ENCODE results near the gene NAGLU. TPM values are rescaled to one million over a fixed set of nuclear protein-coding genes. Genes with fewer than 3 reads are reported as not detected.

NAGLU gene
- total RNA-seq, 2 experiments from 2014 or later: 15.0 to 17.6 TPM

DNA sequence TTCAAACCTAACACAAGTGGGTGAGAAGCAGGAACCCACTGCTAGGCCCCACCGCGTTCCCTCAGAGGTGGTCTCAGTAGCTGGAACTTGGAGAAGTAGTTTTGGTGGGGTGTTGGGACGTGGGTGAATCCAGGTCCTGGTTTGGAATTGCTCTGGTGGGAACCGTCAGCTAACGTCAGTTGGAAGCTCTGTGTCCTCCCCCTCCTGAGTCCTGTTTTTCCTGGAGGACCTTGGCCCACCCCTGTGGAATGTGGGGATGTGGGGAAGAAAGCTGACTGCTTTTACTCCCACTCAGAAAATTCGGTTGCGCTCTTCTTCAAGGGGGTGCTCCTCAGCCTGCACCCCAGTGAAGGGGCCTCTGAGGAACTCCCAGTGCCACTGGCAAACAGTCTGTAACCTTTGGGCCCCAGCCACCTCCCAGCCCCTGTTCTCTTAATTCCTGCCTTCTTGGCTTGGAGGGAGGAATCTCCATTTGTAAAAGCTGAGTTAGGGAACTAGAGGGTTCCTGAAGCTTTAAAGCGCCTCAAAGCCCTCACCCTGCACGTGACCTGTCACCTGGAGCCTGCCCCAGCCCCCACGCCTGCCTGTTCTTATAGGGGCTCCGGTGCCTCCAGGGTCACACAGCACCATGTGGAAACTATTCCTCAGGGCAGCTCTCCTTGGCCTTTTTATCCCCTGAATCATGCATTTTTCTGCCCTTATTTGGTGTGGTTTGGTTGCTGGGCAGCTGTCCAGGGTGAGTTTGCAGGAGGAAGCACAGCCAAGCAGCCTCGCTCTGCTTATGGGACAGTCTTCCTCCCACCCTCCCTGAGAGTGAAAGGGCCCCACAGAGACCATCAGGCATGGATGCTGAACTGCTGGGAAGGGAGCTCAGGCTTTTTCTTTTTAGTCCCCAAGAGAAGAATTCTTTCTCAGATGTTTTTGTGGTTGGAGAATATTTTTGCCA is 16.2 kb upstream of the NAGLU start:
- POLR2A ChIA-PET: interaction anchor here (0.6 kb wide), 1 partner anchor 268 kb away, joined by 5 read pairs; no protein-coding TSS in a partner anchor

DNA sequence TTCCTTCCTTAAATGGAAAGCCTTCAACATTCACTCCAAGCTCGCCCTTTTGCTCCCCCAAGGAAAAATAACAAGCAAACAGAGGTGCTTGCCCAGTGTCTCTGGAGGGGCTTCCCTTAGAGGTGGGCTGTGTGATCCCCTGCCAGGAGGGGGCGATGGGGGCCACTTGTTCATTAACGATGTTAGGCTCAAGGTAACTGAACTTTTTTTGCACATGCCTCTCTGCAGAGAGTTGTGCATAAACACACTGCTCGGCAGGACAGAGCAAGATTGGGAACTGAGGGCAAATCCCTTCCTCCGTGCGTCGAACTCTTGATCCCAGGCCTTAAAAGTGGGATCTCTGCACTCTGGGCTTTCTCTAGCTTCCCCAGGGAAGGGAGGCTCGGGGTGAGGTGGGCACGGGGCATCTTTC is 15.5 kb upstream of the NAGLU start:
- CTCF ChIA-PET: interaction anchor here (1.2 to 2.8 kb wide), 5 partner anchors 10 to 91 kb away, joined by 3 to 10 read pairs (median 5); no protein-coding TSS in a partner anchor
- POLR2A ChIA-PET: interaction anchor here (0.6 kb wide), 1 partner anchor 91 kb away, joined by 5 read pairs; no protein-coding TSS in a partner anchor

More for the DNA sequence above, 16.2 kb upstream of the NAGLU start:
- CTCF ChIA-PET: interaction anchor here (1.1 to 2.8 kb wide), 7 partner anchors 10 to 113 kb away, joined by 3 to 10 read pairs (median 4); no protein-coding TSS in a partner anchor

DNA sequence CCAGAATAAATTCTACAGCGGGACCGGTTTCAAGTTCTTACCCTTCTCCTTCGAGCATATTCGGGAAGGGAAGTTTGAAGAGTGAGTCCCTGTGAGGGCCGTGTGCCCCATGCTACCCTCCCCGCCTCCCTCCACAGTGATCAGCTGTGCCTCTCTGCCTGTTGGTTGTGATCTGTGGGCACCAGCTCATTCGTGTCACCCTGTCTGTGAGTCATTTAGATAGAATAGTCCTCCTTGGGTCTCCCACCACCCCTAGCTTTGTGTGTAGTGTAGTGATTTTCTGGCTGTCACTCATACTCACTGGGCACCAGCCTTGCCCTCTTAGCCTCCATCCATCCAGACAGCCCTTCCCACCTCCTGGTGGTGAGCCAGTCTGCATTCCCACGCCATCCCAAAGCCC is 15.0 kb upstream of the NAGLU start:
- ChIA-PET CTCF (interaction anchor here (1.5 to 2.8 kb wide), 4 partner anchors 9 to 92 kb away, joined by 3 to 10 read pairs (median 6); no protein-coding TSS in a partner anchor), POLR2A (interaction anchor here (0.6 kb wide), 1 partner anchor 91 kb away, joined by 5 read pairs; no protein-coding TSS in a partner anchor)

DNA sequence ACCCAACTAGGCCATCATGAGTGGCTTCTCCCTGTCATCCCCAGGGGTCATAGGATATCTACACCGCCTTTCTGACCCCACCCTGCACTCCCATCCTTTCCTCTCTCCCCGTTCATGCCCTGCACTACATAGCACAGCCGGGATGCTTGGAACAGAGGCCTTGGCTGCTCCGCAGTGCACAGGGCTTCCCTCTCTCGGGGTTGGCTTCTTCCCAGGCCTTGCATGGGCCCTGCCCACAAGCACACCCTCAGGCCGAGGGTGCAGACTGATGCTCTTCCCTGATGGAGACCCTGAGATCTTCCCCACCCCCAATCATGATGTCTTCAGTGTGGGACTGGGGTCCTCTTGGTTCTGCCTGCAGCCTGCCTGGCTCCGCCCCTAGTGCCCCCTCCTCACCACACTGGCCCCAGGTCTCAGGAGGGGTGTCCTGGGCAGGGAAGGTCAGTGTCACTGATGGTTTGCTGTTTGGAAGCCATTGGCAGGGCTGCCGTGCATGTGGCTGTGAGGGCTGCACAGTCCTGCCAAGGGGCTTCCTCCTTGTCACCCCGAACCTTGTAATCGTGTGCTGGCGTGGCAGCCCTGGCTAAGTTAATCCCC is 14.3 kb upstream of the NAGLU start:
- POLR2A ChIA-PET: no interaction called here
- CTCF ChIA-PET: interaction anchor here (1.5 to 1.9 kb wide), 2 partner anchors 8 to 27 kb away, joined by 3 to 5 read pairs; no protein-coding TSS in a partner anchor

DNA sequence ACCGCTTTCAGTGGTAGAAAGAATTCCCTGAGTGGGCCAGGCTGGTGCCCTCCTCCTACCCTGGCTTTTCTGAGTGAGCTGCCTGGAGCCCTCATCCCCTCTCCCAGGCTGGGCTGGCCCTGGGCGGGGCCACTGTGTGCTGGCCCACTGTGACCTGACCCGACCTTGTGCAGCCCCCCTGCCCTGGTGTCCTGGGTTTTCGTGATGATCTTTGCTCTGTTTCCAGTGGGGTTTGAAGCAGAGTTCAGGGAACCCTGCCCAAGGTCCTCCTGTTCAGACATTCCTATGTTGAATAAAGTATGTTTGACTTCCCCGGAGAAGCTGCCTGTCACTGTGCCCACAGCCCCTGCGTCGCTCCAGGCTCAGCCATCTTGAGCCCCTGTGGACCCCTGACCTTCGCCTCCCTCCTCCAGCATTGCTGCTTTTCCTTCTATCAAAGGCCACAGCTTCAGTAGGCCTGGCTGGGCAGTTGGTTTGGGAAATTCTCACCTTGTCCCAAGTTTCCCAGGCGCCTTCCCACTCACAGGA is 13.7 kb upstream of the NAGLU start:
- ChIA-PET POLR2A (no interaction called here), CTCF (no interaction called here)

DNA sequence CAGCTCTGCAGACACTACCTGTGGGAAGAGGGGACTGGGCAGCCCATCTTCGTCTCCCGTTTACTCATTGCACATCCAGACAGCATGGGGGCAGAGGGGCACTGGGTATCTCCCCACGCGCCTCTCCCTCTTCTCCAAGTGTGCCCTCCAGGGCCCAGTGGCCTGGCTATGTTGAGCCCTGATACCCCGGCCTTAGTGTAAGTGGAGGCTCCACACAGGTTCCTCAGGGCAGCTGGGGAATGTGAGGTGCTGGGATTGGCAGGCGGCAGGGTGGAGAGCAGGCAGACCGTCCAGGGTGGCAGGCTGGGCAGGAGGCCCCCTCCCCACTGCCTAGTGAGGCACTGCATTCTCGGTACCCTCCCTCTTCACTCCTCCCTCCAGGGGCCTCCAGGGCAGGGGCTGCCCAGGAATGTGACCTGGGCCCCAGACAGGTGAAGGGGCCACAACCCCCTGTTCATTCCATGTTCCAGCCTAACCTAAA is 13.2 kb upstream of the NAGLU start:
- ChIA-PET POLR2A (no interaction called here), CTCF (no interaction called here)

DNA sequence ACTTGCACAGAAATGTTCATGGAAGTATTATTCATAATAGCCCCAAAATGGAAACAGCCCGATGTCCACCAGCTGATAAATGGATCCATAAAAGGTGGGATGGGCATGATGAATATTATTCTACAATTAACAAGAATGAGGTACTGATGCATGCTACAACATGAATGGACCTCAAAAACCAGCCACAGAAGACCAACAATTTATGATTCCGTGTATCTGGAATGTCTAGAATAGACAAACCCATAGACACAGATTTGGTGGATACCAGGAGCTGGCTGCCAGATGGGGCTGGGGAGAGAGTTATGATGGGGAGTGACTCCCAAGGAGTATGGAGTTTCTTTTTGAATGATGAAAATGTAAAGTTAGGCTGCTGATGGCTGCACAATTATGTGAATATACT is 10.8 kb upstream of the NAGLU start:
- POLR2A ChIA-PET: no interaction called here
- CTCF ChIA-PET: interaction anchor here (1.1 kb wide), 1 partner anchor 51 kb away, joined by 3 read pairs; no protein-coding TSS in a partner anchor

DNA sequence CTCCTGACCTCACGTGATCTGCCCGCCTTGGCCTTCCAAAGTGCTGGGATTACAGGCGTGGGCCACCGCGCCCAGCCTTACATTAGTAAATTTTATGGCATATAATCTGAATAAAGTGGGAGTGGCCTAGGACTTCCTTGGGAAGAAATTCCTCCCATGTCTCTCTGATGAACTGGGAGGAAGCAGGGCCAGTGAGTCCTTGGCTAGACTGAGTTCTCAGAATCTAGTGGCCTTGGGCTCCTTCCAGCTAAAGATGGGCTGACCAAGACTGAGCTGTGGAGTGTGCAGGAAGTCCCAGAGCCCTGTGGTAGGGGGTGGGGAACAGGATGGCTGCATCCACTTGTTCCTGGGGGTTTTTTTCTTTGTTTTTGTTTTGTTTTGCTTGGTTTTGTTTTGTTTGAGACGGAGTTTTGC is 10.0 kb upstream of the NAGLU start:
- CTCF ChIA-PET: interaction anchor here (1.0 to 1.8 kb wide), 4 partner anchors 10 to 214 kb away, joined by 4 to 10 read pairs (median 6); partner anchors contain the start of gene NAGLU
- POLR2A ChIA-PET: no interaction called here

DNA sequence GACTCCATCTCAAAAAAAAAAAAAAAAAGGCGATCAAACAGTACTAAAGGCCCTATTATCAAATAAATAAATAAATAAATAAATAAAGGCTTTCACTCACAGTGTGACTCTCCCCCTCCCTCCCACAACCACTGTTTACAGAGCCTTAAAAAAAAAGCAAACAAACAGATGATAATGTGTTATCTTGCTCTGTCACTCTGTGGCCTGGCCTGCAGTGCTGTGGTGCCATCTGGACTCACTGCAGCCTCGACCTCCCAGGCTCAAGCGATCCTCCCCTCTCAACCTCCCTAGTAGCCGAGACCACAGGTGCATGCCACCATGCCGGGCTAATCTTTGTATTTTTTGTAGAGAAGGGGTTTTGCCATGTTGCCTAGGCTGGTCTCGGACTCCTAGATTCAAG is 8.1 kb upstream of the NAGLU start:
- POLR2A ChIA-PET: no interaction called here
- CTCF ChIA-PET: interaction anchor here (0.6 to 1.8 kb wide), 15 partner anchors 8 to 218 kb away, joined by 3 to 10 read pairs (median 3); partner anchors contain the start of genes CAVIN1 and NAGLU

DNA sequence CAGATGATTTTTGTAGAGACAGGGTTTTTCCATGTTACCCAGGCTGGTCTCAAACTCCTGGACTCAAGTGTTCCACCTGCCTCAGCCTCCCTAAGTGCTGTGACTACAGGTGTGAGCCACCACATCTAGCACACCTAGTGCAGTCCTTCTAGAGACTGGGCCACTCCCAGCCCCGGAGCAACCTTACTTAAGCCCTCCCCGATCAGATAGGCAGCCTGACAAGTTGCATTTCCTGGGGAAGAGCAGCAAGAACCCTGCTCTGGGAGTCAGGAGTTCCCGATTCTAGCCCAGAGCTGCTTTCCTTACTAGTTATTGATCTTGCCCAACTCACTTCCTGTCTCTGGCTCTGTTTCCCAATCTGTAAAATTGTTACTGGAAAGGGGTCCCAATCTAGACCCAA is 7.0 kb upstream of the NAGLU start:
- CTCF ChIA-PET: interaction anchor here (2.0 kb wide), 1 partner anchor 12 kb away, joined by 6 read pairs; no protein-coding TSS in a partner anchor
- POLR2A ChIA-PET: no interaction called here

DNA sequence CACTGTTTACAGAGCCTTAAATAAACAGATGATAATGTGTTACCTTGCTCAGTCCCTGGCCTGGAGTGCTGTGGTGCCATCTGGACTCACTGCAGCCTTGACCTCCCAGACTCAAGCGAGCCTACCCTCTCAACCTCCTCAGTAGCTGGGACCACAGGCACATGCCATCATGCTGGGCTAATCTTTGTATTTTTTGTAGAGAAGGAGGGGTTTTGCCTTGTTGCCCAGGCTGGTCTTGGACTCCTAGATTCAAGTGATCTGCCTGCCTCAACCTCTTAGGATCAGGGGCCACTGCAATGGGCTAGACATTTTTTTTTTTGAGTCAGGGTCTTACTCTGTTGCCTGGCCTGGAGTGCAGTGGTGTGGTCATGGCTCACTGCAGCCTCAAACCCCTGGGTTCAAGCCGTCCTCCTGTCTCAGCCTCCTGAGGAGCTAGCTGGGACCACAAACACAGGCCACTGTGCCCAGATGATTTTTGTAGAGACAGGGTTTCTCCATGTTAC is 5.0 kb upstream of the NAGLU start:
- POLR2A ChIA-PET: interaction anchor here (0.6 kb wide), 1 partner anchor 12 kb away, joined by 3 read pairs; no protein-coding TSS in a partner anchor
- CTCF ChIA-PET: interaction anchor here (0.6 to 2.0 kb wide), 9 partner anchors 14 to 464 kb away, joined by 3 to 6 read pairs (median 3); no protein-coding TSS in a partner anchor

DNA sequence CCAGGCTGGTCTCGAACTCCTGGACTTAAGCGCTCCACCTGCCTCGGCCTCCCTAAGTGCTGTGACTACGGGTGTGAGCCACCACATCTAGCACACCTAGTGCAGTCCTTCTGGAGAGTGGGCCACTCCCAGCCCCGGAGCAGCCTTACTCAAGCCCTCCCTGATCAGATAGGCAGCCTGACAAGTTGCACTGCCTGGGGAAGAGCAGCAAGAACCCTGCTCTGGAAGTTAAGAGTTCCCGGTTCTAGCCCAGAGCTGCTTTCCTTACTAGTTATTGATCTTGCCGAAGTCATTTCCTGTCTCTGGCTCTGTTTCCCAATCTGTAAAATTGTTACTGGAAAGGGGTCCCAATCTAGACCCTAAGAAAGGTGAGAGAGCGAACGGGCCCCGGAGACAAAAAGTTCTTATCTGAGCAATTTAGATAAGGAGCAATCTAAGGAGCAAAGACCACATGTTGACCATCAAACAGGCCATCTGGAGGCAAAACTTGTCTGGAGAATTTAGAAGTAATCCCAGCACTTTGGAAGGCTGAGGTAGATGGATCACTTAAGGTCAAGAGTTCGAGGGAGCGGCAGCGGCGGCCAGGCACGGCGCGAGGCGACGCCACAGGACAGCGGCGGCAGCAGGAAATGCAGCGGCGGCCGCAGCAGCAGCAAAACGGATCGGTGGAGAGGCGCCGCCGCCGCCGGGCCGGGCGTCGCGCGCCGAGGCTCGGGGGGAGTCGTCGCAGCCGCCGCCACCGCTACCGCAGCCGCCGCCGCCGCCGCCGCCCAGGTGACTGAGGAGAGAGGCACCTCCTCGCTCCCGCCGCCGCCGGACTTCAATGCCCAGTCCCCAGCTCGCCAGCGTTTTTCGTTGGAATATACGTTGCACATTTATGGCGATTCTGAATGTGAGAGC is 4.3 kb upstream of the NAGLU start:
- CTCF ChIA-PET: interaction anchor here (0.6 to 1.6 kb wide), 4 partner anchors 11 to 209 kb away, joined by 3 to 6 read pairs (median 4); no protein-coding TSS in a partner anchor
- POLR2A ChIA-PET: no interaction called here

DNA sequence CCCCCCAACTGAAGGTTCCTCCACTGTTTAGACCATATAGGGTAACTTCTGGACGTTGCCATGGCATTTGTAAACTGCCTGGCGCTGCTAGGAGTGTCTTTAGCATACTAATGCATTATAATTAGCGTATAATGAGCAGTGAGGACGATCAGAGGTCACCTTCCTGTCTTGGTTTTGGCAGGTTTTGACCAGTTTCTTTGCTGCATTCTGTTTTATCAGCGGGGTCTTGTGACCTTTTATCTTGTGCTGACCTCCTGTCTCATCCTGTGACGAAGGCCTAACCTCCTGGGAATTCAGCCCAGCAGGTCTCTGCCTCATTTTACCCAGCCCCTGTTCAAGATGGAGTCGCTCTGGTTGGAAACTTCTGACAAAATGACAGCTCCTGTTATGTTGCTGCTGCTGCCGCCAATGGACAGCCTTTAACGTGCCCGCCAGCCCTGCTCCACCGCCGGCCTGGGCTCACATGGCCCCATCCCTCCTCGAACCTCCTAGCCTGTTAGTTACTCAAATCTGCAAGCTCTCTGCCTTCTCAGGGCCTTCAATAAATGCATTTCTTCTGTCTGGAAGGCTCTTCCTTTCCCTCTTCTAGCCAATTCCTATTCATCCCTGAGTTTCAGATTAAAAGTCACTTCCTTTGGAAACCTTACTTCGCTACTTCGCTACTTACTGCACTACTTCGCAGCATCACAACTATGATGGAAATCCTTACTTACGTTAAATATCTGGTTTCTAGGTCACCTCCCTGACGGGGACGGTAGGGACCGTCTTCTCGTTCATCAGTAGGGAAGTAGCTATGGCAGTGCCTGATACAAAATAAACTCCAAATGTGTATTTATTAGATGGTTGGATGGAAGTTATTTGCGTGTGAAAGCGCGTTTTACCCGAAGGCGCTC is 640 bp upstream of the NAGLU start:
- POLR2A ChIA-PET: interaction anchor here (0.6 to 1.0 kb wide), 2 partner anchors 16 to 32 kb away, joined by 3 read pairs; no protein-coding TSS in a partner anchor
- CTCF ChIA-PET: interaction anchor here (1.0 to 1.6 kb wide), 6 partner anchors 8 to 121 kb away, joined by 3 to 8 read pairs (median 4); no protein-coding TSS in a partner anchor

DNA sequence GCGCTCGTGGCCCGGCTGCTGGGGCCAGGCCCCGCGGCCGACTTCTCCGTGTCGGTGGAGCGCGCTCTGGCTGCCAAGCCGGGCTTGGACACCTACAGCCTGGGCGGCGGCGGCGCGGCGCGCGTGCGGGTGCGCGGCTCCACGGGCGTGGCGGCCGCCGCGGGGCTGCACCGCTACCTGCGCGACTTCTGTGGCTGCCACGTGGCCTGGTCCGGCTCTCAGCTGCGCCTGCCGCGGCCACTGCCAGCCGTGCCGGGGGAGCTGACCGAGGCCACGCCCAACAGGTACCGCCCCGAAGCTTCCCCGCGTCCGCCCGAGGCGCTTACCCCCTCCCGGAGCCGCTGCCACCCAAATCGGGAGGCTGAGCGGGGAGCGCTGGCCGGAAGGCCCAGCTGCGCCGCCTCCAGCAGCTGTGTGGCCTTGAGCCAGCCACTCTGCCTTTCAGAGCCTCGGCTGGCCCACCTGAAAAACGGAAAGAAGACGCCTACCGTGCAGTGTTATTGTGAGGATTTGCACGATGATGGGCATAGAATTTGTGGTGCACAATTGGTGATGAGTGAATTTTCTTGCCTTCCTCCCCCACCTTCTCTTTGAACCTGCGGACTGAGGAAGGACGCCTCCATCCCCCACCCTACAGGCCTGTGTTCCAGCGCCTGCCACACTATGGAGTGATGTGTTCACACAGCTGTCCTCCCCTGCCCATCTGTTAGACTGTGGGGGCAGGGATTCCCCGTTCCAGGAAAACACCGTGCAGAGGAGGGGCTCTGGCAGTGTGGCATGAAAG is 523 bp downstream of the NAGLU start:
- ChIA-PET CTCF (interaction anchor here (1.0 to 1.6 kb wide), 7 partner anchors 9 to 122 kb away, joined by 3 to 8 read pairs (median 4); no protein-coding TSS in a partner anchor), POLR2A (interaction anchor here (0.6 to 1.0 kb wide), 5 partner anchors 10 to 121 kb away, joined by 3 read pairs; no protein-coding TSS in a partner anchor)

DNA sequence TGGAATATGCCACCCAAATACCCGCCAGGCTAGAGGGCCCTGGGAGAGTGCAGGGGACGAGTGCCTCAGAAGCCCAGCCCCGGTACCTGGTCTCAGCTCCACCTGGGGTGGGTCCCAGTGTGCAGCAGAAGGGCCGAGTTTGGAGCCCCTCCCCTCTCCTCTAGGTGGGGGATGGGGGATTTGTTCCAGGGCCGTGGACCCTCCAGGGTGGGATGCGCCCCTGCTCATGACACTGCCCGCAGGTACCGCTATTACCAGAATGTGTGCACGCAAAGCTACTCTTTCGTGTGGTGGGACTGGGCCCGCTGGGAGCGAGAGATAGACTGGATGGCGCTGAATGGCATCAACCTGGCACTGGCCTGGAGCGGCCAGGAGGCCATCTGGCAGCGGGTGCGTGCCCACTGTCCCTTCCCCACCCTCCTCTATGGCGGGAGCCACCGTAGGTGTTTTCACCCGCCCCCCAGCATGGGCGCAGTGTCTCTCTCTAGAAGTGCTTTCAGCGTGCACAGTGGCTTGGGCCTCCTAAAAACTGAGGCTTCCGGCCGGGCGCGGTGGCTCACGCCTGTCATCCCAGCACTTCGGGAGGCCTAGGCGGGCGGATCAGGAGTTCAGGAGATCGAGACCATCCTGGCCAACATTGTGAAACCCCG is 1.2 kb downstream of the NAGLU start:
- CTCF ChIA-PET: interaction anchor here (0.7 to 1.6 kb wide), 4 partner anchors 10 to 105 kb away, joined by 3 to 8 read pairs (median 4); no protein-coding TSS in a partner anchor
- POLR2A ChIA-PET: interaction anchor here (1.0 kb wide), 1 partner anchor 10 kb away, joined by 3 read pairs; no protein-coding TSS in a partner anchor
